NOMO-1 treated with dmso at 0.1 percent for 144 hours (cell line): ENCODE data around the gene DHCR24.
A peak's percentile ranks its signal among the peaks of the same experiment; 100 is the strongest.
"Not testable (repeated sequence)": the region's sequence is repeated elsewhere in the genome, so short reads cannot be mapped to it uniquely, and the experiment has no call there.

Experiments
- DNase-seq: peaks from one replicate; lab custom pipeline; 2025; ENCODE audit not compliant: unreplicated experiment; lab: John Stamatoyannopoulos, UW

The DHCR24 gene, protein sequence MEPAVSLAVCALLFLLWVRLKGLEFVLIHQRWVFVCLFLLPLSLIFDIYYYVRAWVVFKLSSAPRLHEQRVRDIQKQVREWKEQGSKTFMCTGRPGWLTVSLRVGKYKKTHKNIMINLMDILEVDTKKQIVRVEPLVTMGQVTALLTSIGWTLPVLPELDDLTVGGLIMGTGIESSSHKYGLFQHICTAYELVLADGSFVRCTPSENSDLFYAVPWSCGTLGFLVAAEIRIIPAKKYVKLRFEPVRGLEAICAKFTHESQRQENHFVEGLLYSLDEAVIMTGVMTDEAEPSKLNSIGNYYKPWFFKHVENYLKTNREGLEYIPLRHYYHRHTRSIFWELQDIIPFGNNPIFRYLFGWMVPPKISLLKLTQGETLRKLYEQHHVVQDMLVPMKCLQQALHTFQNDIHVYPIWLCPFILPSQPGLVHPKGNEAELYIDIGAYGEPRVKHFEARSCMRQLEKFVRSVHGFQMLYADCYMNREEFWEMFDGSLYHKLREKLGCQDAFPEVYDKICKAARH

DNA sequence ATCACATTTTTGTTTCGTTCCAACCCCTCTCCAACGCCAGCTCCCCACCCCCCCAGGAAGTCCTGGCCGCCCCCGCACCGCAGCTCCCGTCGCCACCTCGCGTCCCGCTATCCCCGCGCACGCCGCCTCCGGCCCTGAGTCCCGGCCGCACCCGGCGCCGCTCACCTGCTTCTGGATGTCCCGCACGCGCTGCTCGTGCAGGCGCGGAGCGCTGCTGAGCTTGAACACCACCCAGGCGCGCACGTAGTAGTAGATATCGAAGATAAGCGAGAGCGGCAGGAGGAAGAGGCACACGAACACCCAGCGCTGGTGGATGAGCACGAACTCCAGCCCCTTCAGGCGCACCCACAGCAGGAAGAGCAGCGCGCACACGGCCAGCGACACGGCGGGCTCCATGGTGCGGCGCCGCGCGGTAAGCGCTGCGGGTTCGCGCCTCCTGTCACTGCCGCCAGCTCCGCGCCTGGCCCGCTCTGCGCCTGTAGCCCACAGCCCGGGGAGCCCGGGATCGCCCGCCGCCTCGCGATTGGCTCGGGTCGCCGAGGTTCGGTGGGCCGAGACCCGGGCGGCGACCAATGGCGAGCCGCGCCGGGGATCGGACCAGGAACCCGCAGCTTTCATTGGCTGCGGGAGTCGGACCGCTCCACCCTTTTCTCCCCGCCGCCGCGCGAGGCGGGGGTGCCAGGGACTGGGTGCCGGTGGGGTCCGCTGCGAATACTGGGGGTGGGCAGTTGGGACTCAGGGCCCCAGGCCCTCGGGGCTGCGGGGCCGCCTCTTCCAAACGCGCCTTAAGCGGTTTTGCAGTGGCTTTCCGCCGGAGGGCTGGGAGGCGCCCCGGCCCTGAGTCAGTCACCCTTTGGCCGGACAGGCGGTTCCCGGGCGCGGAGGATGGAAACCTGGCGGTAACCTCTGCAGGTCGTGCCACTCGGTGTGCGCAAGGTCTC lies at the start of gene DHCR24:
DHCR24 (minus strand) TSS at position 472 of the 941 bp plus-strand sequence; CDS start at position 396, 76 bp downstream.
- DNase-seq = peak; percentile 85

GRCh38 chr1:54936791-54937190 lies 49.8 kb upstream of the DHCR24 start:
- DNase-seq = no peak

- no peak for DNase-seq
Measured at GRCh38 chr1:54934869-54935268, 47.9 kb upstream of the DHCR24 start.

- DNase-seq = not testable (repeated sequence)
Measured at GRCh38 chr1:54934081-54934480, 47.1 kb upstream of the DHCR24 start.

DNA sequence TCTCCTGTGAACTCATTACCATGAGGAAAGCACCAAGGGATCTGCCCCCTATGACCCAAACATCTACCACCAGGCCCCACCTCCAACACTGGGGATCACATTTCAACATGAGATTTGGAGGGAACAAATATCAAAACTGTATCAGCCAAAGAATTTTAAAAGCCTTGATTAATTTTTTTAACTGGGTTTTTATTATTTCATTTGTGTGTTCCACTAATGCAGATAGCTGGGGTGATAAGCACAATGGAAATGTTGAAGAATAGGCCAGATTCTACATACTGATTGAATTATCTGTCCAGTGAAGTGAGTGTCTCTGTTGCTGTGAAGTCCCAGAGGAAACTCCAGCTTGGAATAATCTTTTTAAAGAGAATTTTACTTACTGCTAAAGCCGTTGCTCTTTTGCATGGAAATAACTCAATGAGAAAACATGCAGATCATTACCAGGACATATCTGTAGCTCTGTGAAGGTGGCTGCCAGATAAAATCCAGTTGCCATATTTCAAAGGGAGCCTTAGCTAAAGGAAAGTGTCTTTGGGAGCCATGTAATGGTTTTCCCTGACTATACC lies 44.4 kb upstream of the DHCR24 start:
- no peak for DNase-seq

- no peak for DNase-seq
Measured at GRCh38 chr1:54929700-54930099, 42.7 kb upstream of the DHCR24 start.

DNA sequence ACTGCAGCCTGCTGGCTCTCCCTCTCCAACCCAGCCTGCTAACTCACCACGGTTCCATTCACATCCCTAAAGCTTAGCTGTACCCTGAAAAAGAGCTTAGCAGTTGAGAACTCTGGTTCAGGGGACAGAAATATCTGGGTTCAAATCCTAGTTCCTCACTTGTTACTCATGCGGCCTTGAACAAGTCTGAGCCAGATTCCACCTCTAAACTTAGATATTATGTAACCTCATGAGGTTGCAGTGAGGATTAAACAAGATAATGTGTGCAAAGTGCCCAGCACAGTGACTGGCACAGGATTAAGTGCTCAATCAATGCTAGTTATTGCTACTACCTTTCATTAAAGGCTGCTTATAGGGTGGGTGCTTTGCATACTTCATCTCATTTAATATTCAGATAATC lies 41.3 kb upstream of the DHCR24 start:
- no peak for DNase-seq

DNA sequence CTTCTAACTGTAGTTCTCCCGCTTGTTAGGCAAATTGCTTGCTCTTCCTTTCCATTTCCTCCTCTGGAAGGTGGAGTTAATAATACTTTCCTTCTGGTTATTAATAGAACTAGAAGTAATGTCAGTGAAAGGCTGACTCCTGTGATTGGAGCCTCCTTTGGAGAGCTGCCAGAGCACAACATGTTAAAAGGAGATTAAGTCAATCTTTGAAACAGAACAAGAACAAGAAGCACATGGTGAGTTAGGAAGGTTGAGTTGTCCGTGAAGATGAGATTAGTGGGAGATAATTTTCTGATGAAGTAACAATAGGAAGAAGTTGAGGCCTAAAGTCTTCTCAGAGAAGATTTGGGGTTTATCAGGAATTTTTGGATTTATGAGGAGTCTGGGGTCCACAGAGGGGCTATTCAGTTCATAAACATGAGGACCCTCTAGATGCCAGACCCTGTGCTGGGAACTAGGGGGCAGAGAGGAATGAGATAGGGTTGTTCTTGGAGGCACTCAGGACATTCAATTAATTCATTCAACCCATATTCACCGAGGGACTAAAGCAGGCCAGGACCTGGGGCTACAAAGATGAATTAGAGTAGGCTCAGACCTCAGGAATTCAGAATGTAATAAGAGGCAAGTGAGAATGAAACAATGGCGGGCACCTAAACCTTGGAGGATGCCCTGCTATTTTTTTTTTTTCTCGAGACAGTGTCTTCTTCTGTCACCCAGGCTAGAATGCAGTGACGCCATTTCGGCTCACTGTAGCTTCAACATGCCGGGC lies 40.7 kb upstream of the DHCR24 start:
- no peak for DNase-seq

DNA sequence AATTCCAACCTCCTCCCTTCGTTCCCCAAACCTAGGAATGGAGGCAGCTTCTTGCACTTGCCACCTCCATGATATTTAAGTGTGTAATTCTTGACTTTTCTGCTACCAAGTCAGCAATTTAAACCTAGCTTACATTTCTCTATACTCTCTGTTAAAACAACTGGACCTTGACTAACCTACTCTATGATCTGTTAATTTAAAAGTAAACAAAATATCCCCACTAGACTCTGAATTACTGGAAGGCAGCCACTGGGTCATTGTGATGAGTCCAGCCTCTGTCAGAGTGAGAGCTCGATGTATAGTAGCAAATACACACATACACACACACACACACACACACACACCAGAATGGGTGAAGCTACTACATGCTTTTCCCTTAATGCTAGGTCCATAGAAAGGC lies 40.0 kb upstream of the DHCR24 start:
- DNase-seq = no peak

GRCh38 chr1:54922921-54923421 lies 36.0 kb upstream of the DHCR24 start:
- no peak for DNase-seq

- DNase-seq = no peak
Measured at GRCh38 chr1:54922040-54922761, 35.2 kb upstream of the DHCR24 start.

DNA sequence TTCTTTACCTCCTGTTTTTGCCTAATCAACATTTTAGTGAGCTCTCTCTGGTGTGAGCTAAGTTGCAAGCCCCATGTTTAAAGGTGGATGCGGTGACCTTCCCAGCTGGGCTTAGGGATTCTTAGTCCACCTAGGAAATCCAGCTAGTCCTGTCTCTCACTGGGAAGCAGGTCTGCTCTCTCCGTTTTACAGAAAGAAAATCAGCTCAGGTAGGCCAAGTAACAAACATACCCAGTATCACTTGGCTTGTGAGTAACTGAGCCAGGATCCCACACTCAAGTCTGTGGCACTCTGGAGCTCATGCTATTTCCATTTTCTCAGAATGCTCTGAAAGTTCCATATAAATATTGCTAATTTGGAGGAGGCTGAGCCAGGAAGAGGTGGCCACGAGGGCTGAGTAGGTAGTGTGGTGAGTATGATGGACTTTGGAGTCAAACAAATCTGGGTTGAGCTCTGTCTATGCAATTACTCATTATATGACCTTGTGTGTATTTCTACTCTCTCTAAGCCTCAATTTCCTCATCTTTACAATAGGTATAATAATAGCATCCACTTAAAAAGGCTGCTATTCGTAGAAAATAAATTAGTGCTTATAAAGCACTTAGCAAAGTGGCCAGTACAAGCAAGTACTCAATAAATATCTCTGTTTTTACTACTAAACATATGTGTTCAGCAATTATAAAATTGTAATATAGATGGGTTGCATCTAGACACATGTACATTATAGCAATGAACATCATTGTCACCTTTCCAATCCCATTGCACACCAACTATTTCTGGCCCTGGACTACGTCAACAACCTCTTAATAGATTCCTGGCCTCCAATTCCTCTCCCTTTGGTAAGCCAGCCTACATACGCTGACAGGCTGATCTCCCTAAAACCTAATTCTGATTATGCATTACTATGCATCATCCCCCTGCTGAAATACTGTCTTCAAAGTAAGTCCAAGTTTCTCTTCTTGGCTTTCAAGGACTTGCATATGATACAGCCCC lies 32.7 kb upstream of the DHCR24 start:
- DNase-seq = no peak

GRCh38 chr1:54911076-54911475 lies 24.1 kb upstream of the DHCR24 start:
- not testable (repeated sequence) for DNase-seq

DNA sequence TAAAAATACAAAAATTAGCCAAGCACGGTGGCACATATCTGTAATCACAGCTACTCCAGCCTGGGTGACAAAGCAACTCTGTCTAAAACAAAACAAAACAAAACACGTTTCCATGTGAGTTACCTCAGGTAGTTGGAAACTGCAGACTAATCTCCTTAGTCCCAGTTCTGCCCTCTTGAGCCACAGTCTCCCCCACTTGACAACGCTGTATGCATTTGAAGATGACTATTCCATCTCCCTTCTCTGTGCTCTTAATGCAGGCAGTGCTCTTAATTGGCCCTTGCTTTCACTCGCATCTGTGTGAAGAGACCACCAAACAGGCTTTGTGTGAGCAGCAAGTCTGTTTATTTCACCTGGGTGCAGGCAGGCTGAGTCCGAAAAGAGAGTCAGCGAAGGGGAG lies 19.6 kb upstream of the DHCR24 start:
- no peak for DNase-seq

- DNase-seq = no peak
Measured at GRCh38 chr1:54904476-54905048, 17.6 kb upstream of the DHCR24 start.

DNA sequence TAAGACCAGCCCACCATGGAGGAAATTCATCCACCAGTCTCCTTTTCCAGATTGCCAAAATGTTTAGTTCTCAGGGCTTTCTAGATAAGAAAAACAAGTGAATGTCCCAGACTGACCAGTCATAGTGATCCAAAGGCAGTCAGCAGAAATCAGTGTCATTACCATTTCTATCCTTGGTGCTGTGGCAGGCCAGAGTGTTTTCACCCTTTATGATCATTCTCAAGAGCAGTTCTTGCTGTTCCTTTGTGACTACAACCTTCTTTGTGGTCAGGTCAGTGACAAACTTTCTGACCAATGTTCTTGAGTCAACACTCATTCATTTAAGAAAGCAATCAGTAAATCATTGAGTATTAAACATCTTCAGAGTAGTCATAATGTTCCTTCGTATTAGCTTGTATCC lies 7.3 kb upstream of the DHCR24 start:
- no peak for DNase-seq

GRCh38 chr1:54892586-54892985 lies 5.6 kb upstream of the DHCR24 start:
- no peak for DNase-seq

DNA sequence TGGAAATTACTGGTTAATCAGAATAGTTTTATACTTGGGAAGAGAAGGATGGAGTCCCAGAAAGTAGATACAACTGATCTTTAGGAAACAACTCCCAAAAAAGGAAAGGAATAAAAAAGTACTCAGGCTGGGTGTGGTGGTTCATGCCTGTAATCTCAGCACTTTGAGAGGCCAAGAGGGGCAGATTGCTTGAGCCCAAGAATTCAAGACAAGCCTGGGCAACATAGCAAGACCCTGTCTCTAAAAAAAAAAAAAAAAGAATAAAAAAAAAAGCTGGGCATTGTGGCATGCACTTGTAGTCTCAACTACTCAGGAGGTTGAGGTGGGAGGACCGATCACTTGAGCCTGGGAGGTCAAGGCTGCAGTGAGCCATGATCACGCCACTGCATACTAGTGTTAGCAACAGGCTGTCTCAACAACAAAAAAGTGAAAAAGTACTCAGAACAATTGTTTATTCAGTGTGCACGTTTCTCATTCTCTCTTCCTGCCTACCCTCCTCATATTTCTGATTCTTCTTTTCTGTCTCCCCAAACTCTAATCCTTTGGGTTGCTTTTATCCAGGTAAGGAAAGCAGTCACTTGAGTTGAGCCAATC lies 2.2 kb upstream of the DHCR24 start:
- DNase-seq = no peak
